Ectodermal cell (in vitro differentiated cells): ENCODE data around the gene KRT74.

Experiments used
- H3K27ac ChIP-seq: 2 replicates; pipeline ENCODE4 v1.7.0; 2013; ENCODE audit warnings: mild to moderate bottlenecking, low read depth, low read length; ENCODE audit not compliant: insufficient read depth, poor library complexity, severe bottlenecking
- H3K27me3 ChIP-seq: 2 replicates; pipeline ENCODE4 v1.7.0; 2013; ENCODE audit warnings: mild to moderate bottlenecking, low read length; ENCODE audit not compliant: insufficient read depth, control insufficient read depth, poor library complexity, severe bottlenecking
- H3K36me3 ChIP-seq: one replicate; pipeline ENCODE4 v1.7.0; 2013; ENCODE audit warnings: low read length; ENCODE audit not compliant: control insufficient read depth, insufficient read depth
- H3K4me1 ChIP-seq: one replicate; pipeline ENCODE4 v1.7.0; 2013; ENCODE audit warnings: low read length; ENCODE audit not compliant: control insufficient read depth, insufficient read depth
- H3K4me3 ChIP-seq: 2 replicates; pipeline ENCODE4 v1.7.0; 2013; ENCODE audit warnings: low read depth, low read length, control low read depth; ENCODE audit not compliant: insufficient read depth
- H3K9me3 ChIP-seq: 2 replicates; pipeline ENCODE4 v1.7.0; 2013; ENCODE audit warnings: mild to moderate bottlenecking, low read length, moderate library complexity; ENCODE audit not compliant: control insufficient read depth
- WGBS, 2 experiments: methylation state at CpG; one replicate each; pipeline ENCODE4 v1.1.7; 2013; ENCODE audit warnings: missing lambda C conversion rate in 2 of 2; 5-methylcytosine and 5-hydroxymethylcytosine counted together

KRT74 gene

GRCh38 chr12:52530905-52531304, 42.7 kb downstream of the KRT74 start:
- Histone ChIP-seq H3K4me1 (no peaks in the 10 kb centered on the region), H3K9me3 (no peaks in the 10 kb centered on the region), H3K27ac (no peak overlapping the region), H3K27me3 (no peaks in the 10 kb centered on the region), H3K4me3 (no peak overlapping the region), H3K36me3 (no peaks in the 10 kb centered on the region)
- 89 to 98% methylated on average over 2 of the region's 2 CpGs for WGBS, 2 experiments

GRCh38 chr12:52530366-52530765, 43.3 kb downstream of the KRT74 start:
- Histone ChIP-seq H3K4me3 (no peak overlapping the region), H3K4me1 (no peaks in the 10 kb centered on the region), H3K27ac (no peak overlapping the region), H3K36me3 (no peaks in the 10 kb centered on the region), H3K27me3 (no peaks in the 10 kb centered on the region), H3K9me3 (no peaks in the 10 kb centered on the region)
- 84 to 89% methylated on average over 2 of the region's 2 CpGs for WGBS, 2 experiments

- H3K27ac ChIP-seq, result no peak overlapping the region
- WGBS, 2 experiments, result 89 to 91% methylated on average over 9 of the region's 9 CpGs
- no peak overlapping the region for H3K4me3 ChIP-seq
- H3K9me3 ChIP-seq, result no peaks in the 10 kb centered on the region
- H3K36me3 ChIP-seq, result no peaks in the 10 kb centered on the region
- H3K27me3 ChIP-seq, result no peaks in the 10 kb centered on the region
- H3K4me1 ChIP-seq, result no peaks in the 10 kb centered on the region
These were observed 43.8 kb downstream of the KRT74 start for GRCh38 chr12:52529846-52530245.

- WGBS, 2 experiments, result 92 to 93% methylated on average over 2 of the region's 2 CpGs
- H3K27ac ChIP-seq, result no peak overlapping the region
- no peaks in the 10 kb centered on the region for H3K4me1 ChIP-seq
- H3K36me3 ChIP-seq, result no peaks in the 10 kb centered on the region
- no peaks in the 10 kb centered on the region for H3K9me3 ChIP-seq
- H3K4me3 ChIP-seq, result no peak overlapping the region
- no peaks in the 10 kb centered on the region for H3K27me3 ChIP-seq
These were observed 44.2 kb downstream of the KRT74 start for GRCh38 chr12:52529417-52529816.

GRCh38 chr12:52528641-52529143, 45.0 kb downstream of the KRT74 start:
- WGBS, 2 experiments, result 92 to 94% methylated on average over 8 of the region's 8 CpGs
- H3K27me3 ChIP-seq, result no peaks in the 10 kb centered on the region
- H3K4me3 ChIP-seq, result no peak overlapping the region

GRCh38 chr12:52527121-52527800, 46.4 kb downstream of the KRT74 start:
- no peak overlapping the region for H3K4me3 ChIP-seq
- H3K27me3 ChIP-seq, result no peaks in the 10 kb centered on the region
- H3K36me3 ChIP-seq, result no peaks in the 10 kb centered on the region
- no peak overlapping the region for H3K27ac ChIP-seq
- H3K4me1 ChIP-seq, result no peaks in the 10 kb centered on the region
- WGBS, 2 experiments, result 67 to 68% methylated on average over 4 of the region's 4 CpGs
- no peaks in the 10 kb centered on the region for H3K9me3 ChIP-seq

More at GRCh38 chr12:52528641-52529143, 45.0 kb downstream of the KRT74 start:
- Histone ChIP-seq H3K9me3 (no peaks in the 10 kb centered on the region), H3K36me3 (no peaks in the 10 kb centered on the region), H3K27ac (no peak overlapping the region), H3K4me1 (no peaks in the 10 kb centered on the region)

GRCh38 chr12:52526511-52526951, 47.1 kb downstream of the KRT74 start:
- Histone ChIP-seq H3K27me3 (no peaks in the 10 kb centered on the region), H3K27ac (no peak overlapping the region), H3K36me3 (no peaks in the 10 kb centered on the region), H3K4me1 (no peaks in the 10 kb centered on the region), H3K4me3 (no peak overlapping the region), H3K9me3 (no peaks in the 10 kb centered on the region)
- 80 to 82% methylated on average over 8 of the region's 8 CpGs for WGBS, 2 experiments

GRCh38 chr12:52525661-52526499, 47.8 kb downstream of the KRT74 start:
- H3K4me3 ChIP-seq, result no peak overlapping the region

GRCh38 chr12:52524898-52525591, 48.6 kb downstream of the KRT74 start:
- 94 to 98% methylated on average over 5 of the region's 5 CpGs for WGBS, 2 experiments
- H3K36me3 ChIP-seq, result no peaks in the 10 kb centered on the region
- H3K4me3 ChIP-seq, result no peak overlapping the region
- no peaks in the 10 kb centered on the region for H3K4me1 ChIP-seq
- H3K27me3 ChIP-seq, result no peaks in the 10 kb centered on the region
- H3K9me3 ChIP-seq, result no peaks in the 10 kb centered on the region
- no peak overlapping the region for H3K27ac ChIP-seq

More at GRCh38 chr12:52525661-52526499, 47.8 kb downstream of the KRT74 start:
- no peak overlapping the region for H3K27ac ChIP-seq
- no peaks in the 10 kb centered on the region for H3K36me3 ChIP-seq
- no peaks in the 10 kb centered on the region for H3K4me1 ChIP-seq
- no peaks in the 10 kb centered on the region for H3K27me3 ChIP-seq
- no peaks in the 10 kb centered on the region for H3K9me3 ChIP-seq
- WGBS, 2 experiments, result 85 to 87% methylated on average over 13 of the region's 13 CpGs
